22Rv1 (cell line): ENCODE data around the gene HEBP1.

Experiments used
- ZFX ChIP-seq: fragments of 450-650 bp; IDR thresholded peaks from 2 replicates; pipeline ENCODE4 v1.6.1; 2017; ENCODE audit warnings: antibody characterized with exemption, borderline replicate concordance
- TF ChIP-seq, protein P1 (sequence below): fragments of 450-650 bp; IDR thresholded peaks from 2 replicates; pipeline ENCODE4 v1.5.1; 2017; ENCODE audit warnings: mild to moderate bottlenecking

DNA sequence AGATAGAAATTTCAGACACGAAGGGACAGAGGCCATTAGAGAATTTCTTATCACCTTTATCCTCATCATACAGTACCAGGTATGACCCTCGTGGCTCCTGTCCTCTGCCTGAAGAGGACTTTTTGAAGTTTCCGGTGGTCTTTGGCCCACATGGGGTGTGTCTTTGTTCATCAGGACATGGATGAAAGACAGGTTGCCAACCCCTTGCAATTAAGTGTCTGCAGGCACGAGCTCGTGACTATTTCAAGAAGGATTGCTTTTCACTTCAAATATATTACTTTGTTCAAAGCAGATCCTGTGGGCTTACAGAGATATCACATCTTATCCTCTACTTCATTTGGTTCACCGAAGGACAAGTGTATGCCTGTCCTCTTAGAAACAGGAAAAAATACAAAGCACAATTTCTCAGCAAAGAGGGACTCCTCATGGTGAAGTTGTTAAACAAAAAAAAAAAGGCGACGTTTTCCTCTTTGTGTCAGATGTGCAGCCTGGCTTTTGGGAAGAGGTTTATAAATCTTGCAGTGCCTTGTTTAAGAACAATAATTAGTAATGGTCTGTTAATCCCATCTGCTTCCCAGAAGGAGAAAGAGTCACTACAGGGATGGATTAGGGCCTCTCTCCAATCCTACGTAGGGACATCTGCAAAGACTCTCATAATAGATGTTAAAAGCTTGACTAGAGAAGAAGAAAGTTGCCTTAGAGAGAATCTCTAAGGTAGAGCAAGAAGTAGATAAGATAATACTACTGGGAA lies 30.7 kb upstream of the HEBP1 start:
- TF ChIP-seq, protein P1, sequence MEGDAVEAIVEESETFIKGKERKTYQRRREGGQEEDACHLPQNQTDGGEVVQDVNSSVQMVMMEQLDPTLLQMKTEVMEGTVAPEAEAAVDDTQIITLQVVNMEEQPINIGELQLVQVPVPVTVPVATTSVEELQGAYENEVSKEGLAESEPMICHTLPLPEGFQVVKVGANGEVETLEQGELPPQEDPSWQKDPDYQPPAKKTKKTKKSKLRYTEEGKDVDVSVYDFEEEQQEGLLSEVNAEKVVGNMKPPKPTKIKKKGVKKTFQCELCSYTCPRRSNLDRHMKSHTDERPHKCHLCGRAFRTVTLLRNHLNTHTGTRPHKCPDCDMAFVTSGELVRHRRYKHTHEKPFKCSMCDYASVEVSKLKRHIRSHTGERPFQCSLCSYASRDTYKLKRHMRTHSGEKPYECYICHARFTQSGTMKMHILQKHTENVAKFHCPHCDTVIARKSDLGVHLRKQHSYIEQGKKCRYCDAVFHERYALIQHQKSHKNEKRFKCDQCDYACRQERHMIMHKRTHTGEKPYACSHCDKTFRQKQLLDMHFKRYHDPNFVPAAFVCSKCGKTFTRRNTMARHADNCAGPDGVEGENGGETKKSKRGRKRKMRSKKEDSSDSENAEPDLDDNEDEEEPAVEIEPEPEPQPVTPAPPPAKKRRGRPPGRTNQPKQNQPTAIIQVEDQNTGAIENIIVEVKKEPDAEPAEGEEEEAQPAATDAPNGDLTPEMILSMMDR, result no peak
- TF ChIP-seq ZFX, result no peak
